ENCODE results near the gene TTC7B. TPM values are rescaled to one million over a fixed set of nuclear protein-coding genes. Genes with fewer than 3 reads are reported as not detected.

TTC7B gene
- total and polyA plus RNA-seq, 2 of the 13 experiments (the other 11 are each of a cell fraction or from before 2014, with no cell fraction given) = 1.3 to 3.2 TPM

GRCh38 chr14:90500665-90501370 is 315.4 kb downstream of the TTC7B start (continued):
- TF ChIP-seq ZNF83 (CRISPR knock-in tag; IDR thresholded peaks at IDR 0.05; ENCODE audit: borderline replicate concordance) (0 out of 2 replicates have a peak, but pooled peaks have one; percentile 28), ZBTB49 (CRISPR knock-in tag; IDR thresholded peaks at IDR 0.05; ENCODE audit: borderline replicate concordance) (no peak), ZNF205 (CRISPR knock-in tag; IDR thresholded peaks at IDR 0.05) (no peak), POLR2AphosphoS5 (IDR thresholded peaks at IDR 0.05; ENCODE audit: low read depth, low read length) (peak; percentile 33), REPIN1 (CRISPR knock-in tag; IDR thresholded peaks at IDR 0.05; ENCODE audit: borderline replicate concordance, low read depth) (no peak), SRSF9 (IDR thresholded peaks at IDR 0.05; ENCODE audit: borderline replicate concordance, insufficient read depth, low read depth, low read length, poor library complexity, severe bottlenecking) (no peak), SMC3 (IDR thresholded peaks at IDR 0.05; ENCODE audit: low read length) (no peak), MIER3 (CRISPR knock-in tag; IDR thresholded peaks at IDR 0.05; ENCODE audit: borderline replicate concordance) (peak; percentile 28; the same call in 1 of the 2 replicates), YEATS2 (CRISPR knock-in tag; IDR thresholded peaks at IDR 0.05; ENCODE audit: borderline replicate concordance) (peak; percentile 57), ZBTB4 (CRISPR knock-in tag; IDR thresholded peaks at IDR 0.05; ENCODE audit: borderline replicate concordance) (no peak), ZMAT3 (CRISPR knock-in tag; conservative IDR thresholded peaks at IDR 0.05) (no peak)
- TF ChIP-seq, protein P1, sequence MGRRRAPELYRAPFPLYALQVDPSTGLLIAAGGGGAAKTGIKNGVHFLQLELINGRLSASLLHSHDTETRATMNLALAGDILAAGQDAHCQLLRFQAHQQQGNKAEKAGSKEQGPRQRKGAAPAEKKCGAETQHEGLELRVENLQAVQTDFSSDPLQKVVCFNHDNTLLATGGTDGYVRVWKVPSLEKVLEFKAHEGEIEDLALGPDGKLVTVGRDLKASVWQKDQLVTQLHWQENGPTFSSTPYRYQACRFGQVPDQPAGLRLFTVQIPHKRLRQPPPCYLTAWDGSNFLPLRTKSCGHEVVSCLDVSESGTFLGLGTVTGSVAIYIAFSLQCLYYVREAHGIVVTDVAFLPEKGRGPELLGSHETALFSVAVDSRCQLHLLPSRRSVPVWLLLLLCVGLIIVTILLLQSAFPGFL (CRISPR knock-in tag; IDR thresholded peaks at IDR 0.05) = no peak
- TF ChIP-seq, protein P2, sequence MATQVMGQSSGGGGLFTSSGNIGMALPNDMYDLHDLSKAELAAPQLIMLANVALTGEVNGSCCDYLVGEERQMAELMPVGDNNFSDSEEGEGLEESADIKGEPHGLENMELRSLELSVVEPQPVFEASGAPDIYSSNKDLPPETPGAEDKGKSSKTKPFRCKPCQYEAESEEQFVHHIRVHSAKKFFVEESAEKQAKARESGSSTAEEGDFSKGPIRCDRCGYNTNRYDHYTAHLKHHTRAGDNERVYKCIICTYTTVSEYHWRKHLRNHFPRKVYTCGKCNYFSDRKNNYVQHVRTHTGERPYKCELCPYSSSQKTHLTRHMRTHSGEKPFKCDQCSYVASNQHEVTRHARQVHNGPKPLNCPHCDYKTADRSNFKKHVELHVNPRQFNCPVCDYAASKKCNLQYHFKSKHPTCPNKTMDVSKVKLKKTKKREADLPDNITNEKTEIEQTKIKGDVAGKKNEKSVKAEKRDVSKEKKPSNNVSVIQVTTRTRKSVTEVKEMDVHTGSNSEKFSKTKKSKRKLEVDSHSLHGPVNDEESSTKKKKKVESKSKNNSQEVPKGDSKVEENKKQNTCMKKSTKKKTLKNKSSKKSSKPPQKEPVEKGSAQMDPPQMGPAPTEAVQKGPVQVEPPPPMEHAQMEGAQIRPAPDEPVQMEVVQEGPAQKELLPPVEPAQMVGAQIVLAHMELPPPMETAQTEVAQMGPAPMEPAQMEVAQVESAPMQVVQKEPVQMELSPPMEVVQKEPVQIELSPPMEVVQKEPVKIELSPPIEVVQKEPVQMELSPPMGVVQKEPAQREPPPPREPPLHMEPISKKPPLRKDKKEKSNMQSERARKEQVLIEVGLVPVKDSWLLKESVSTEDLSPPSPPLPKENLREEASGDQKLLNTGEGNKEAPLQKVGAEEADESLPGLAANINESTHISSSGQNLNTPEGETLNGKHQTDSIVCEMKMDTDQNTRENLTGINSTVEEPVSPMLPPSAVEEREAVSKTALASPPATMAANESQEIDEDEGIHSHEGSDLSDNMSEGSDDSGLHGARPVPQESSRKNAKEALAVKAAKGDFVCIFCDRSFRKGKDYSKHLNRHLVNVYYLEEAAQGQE (IDR thresholded peaks at IDR 0.05; ENCODE audit: borderline replicate concordance in 1 of 2, low read depth in 1 of 2, low read length in 2 of 2) = peak; percentile 44 to 88
